ENCODE measurements around the gene FAM83D. TPM values are rescaled to one million over a fixed set of nuclear protein-coding genes. Genes with fewer than 3 reads are reported as not detected.
"Not testable (repeated sequence)": the region's sequence is repeated elsewhere in the genome, so short reads cannot be mapped to it uniquely, and the experiment has no call there.

The FAM83D gene
- total RNA-seq, 1 donor from 2014 or later: 4.5 TPM

GRCh38 chr20:38995536-38996044, 69.4 kb downstream of the FAM83D start:
- Mint-ChIP-seq H3K27ac (ENCODE audit: unreplicated experiment) (no peak overlapping the region), H3K4me1 (ENCODE audit: low read depth) (peaks cover 3% of the 10 kb centered on the region), H3K27me3 (ENCODE audit: low read depth) (no peaks in the 10 kb centered on the region), H3K36me3 (ENCODE audit: low read depth) (peaks cover 26% of the 10 kb centered on the region), H3K4me3 (ENCODE audit: unreplicated experiment) (no peak overlapping the region), H3K9me3 (ENCODE audit: low read depth) (no peaks in the 10 kb centered on the region)
- no peak for TF ChIP-seq CTCF (IDR thresholded peaks at IDR 0.05)
- no peak for DNase-seq (ENCODE audit: low spot score)

GRCh38 chr20:38996866-38997265, 70.6 kb downstream of the FAM83D start:
- not testable (repeated sequence) for H3K4me3 Mint-ChIP-seq (ENCODE audit: unreplicated experiment); H3K27ac Mint-ChIP-seq (ENCODE audit: unreplicated experiment); H3K4me1 Mint-ChIP-seq (ENCODE audit: low read depth); H3K27me3 Mint-ChIP-seq (ENCODE audit: low read depth); H3K9me3 Mint-ChIP-seq (ENCODE audit: low read depth); DNase-seq (ENCODE audit: low spot score)
- H3K36me3 Mint-ChIP-seq (ENCODE audit: low read depth): peaks cover 31% of the 10 kb centered on the region

- Mint-ChIP-seq H3K27me3 (ENCODE audit: low read depth) (no peaks in the 10 kb centered on the region), H3K4me1 (ENCODE audit: low read depth) (no peaks in the 10 kb centered on the region), H3K4me3 (ENCODE audit: unreplicated experiment) (no peak overlapping the region), H3K9me3 (ENCODE audit: low read depth) (no peaks in the 10 kb centered on the region), H3K27ac (ENCODE audit: unreplicated experiment) (peak overlapping the region; percentile 41), H3K36me3 (ENCODE audit: low read depth) (peaks cover 35% of the 10 kb centered on the region)
- no peak for TF ChIP-seq CTCF (IDR thresholded peaks at IDR 0.05)
- DNase-seq (ENCODE audit: low spot score): no peak
These were observed 71.4 kb downstream of the FAM83D start for GRCh38 chr20:38997622-38998021.

GRCh38 chr20:38999217-38999616, 73.0 kb downstream of the FAM83D start:
- H3K36me3 Mint-ChIP-seq (ENCODE audit: low read depth): peaks cover 47% of the 10 kb centered on the region
- no peaks in the 10 kb centered on the region for H3K9me3 Mint-ChIP-seq (ENCODE audit: low read depth)

DNA sequence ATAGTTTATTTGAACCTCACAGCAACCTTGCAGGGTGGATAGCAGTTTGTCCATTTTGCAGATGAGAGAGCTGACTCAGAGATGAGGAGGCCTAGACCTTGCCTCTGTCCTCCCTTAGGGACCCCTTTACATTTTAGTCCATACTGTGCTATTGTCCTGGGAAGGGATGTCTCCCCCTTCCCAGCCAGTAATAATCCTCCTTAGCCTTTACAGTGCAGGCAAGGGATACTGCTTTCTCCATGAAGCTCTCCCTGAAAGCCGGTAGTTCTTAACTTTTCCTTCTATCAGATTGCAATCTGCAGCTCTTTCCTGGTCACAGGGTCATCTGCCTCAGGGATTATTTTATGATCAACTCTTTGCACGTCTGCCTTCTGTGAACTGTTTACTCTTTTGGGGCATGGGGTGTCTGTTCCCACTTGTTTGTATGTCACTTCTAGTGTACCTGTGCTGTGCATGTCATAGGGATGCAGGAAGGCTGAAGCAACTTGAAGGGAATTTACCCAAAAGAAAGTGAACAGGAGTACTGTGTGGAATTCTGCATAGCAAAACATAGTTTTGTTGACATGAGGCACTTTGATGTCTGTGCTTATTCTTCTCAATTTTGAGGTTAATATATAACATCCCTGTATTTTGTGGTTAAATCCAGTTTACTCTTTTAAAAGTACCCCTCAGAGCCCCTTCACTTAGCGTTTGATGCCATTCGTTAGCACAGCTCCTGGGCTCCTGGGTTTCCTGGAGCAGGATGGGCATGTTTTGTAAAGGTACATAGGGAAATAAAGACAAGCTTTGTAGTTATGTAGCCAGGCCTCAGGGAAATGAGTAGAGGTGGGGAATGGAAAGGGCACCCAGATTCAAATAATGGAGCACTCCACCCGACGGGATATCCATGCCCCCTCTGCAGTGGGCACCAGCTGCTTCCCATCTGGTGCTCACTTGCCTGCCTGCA, 74.0 kb downstream of the FAM83D start:
- Mint-ChIP-seq H3K4me1 (ENCODE audit: low read depth) (no peaks in the 10 kb centered on the region), H3K9me3 (ENCODE audit: low read depth) (no peaks in the 10 kb centered on the region), H3K27ac (ENCODE audit: unreplicated experiment) (no peak overlapping the region), H3K27me3 (ENCODE audit: low read depth) (no peaks in the 10 kb centered on the region), H3K36me3 (ENCODE audit: low read depth) (peaks cover 53% of the 10 kb centered on the region), H3K4me3 (ENCODE audit: unreplicated experiment) (no peak overlapping the region)
- no peak for DNase-seq (ENCODE audit: low spot score)
- TF ChIP-seq CTCF (IDR thresholded peaks at IDR 0.05): no peak

More at GRCh38 chr20:38999217-38999616, 73.0 kb downstream of the FAM83D start:
- no peaks in the 10 kb centered on the region for H3K27me3 Mint-ChIP-seq (ENCODE audit: low read depth)
- no peaks in the 10 kb centered on the region for H3K4me1 Mint-ChIP-seq (ENCODE audit: low read depth)
- DNase-seq (ENCODE audit: low spot score): no peak
- no peak for TF ChIP-seq CTCF (IDR thresholded peaks at IDR 0.05)
- no peak overlapping the region for H3K27ac Mint-ChIP-seq (ENCODE audit: unreplicated experiment)
- no peak overlapping the region for H3K4me3 Mint-ChIP-seq (ENCODE audit: unreplicated experiment)

Other genes with a start within 250 kb of the FAM83D start
- not detected in 3 replicates for gene SLC32A1, start 201.9 kb upstream of the FAM83D start, total RNA-seq
- 4.1 to 5.2 TPM (median 4.9 TPM) in 3 replicates for gene ACTR5, start 178.0 kb upstream of the FAM83D start, total RNA-seq
- gene PPP1R16B, start 120.7 kb upstream of the FAM83D start, total RNA-seq: not detected in 3 replicates
- 7.0 to 8.4 TPM (median 7.8 TPM) in 3 replicates for gene DHX35, start 35.9 kb downstream of the FAM83D start, total RNA-seq